K562 (cell line): ENCODE data around the gene ESAM. TPM values are rescaled to one million over a fixed set of nuclear protein-coding genes. Genes with fewer than 3 reads are reported as not detected.

Experiments
- ATAC-seq: fragments of 200-7000 bp; cut with Tn5 transposase; 3 replicates; pipeline ENCODE4 v1.9.1; 2020; ENCODE audit warnings: moderate library complexity
- BruUV-seq: library from RNA; stranded (reverse); fragments of 400-500 nt; replicated peaks from 2 replicates; lab custom pipeline; 2021; lab: Mats Ljungman, UMichigan
- CTCF ChIA-PET: fragments of 300-600 bp; formaldehyde crosslinking; extraction: SDS; loops from one replicate; lab custom pipeline; 2021; ENCODE audit warnings: low intra/inter-chr PET ratio; lab: Yijun Ruan, JAX
- POLR2A ChIA-PET: fragments of 300-600, 350-650 bp; sonication (Branson Sonifier 250); formaldehyde crosslinking; extraction: SDS; loops from one replicate; lab custom pipeline; 2021; ENCODE audit warnings: antibody characterized with exemption, inconsistent platforms; lab: Yijun Ruan, JAX
- DNase-seq, 4 experiments: peaks; one replicate each; pipeline versions ENCODE4 v3.0.0 to v3.0.0-alpha.2; 2011 to 2018; ENCODE audit warnings: low spot score in 3 of 4, mixed read lengths in 3 of 4; ENCODE audit errors: extremely low read depth in 1 of 4
- FAIRE-seq: peaks from 2 replicates; lab custom pipeline; 2011; peaks lifted over from hg19 to GRCh38; lab: Jason Lieb, UNC
- H2AFZ ChIP-seq: 2 replicates; pipeline ENCODE4 v1.6.0; 2011; ENCODE audit warnings: low read depth, low read length, control low read depth, inconsistent platforms
- H3K27ac ChIP-seq: fragments of 200-600 bp; 3 replicates; pipeline ENCODE4 v1.8.0; 2011; ENCODE audit warnings: low read depth, mild to moderate bottlenecking, control low read depth, inconsistent platforms, low read length, moderate library complexity, mixed read lengths; ENCODE audit errors: extremely low read depth
- H3K27me3 ChIP-seq, 2 experiments: fragments of 300-600 bp in 1 of 2; 2 replicates in 1 of 2; 3 replicates in 1 of 2; pipeline versions ENCODE4 v1.6.0 to v1.8.0; 2011; ENCODE audit warnings: inconsistent platforms in 2 of 2, low read length in 2 of 2, mild to moderate bottlenecking in 1 of 2, mixed read lengths in 1 of 2, moderate library complexity in 1 of 2; ENCODE audit not compliant: control insufficient read depth in 2 of 2, insufficient read depth in 2 of 2
- H3K36me3 ChIP-seq: fragments of 300-600 bp; 3 replicates; pipeline ENCODE4 v1.8.0; 2011; ENCODE audit warnings: mild to moderate bottlenecking, low read length, inconsistent platforms; ENCODE audit not compliant: control insufficient read depth, insufficient read depth
- H3K4me1 ChIP-seq, 2 experiments: fragments of 200-600 bp in 1 of 2; replicated peaks in 1 of 2; 2 replicates in 1 of 2; 3 replicates in 1 of 2; pipeline versions ENCODE4 v1.5.1 to v1.8.0; 2011; ENCODE audit warnings: inconsistent platforms in 2 of 2, low read length in 2 of 2, mild to moderate bottlenecking in 1 of 2, mixed read lengths in 1 of 2, moderate library complexity in 1 of 2; ENCODE audit not compliant: control insufficient read depth in 2 of 2, insufficient read depth in 2 of 2
- H3K4me2 ChIP-seq: 2 replicates; pipeline ENCODE4 v1.6.1; 2011; ENCODE audit warnings: low read length, control low read depth, inconsistent platforms, mixed read lengths; ENCODE audit not compliant: insufficient read depth
- H3K4me3 ChIP-seq: fragments of 200-600 bp; sonication (generic), shearing (Covaris generic); 2 replicates; pipeline ENCODE4 v1.5.1; 2016; ENCODE audit warnings: control low read depth, inconsistent platforms
- H3K79me2 ChIP-seq: fragments of 200-600 bp; 3 replicates; pipeline ENCODE4 v1.8.0; 2011; ENCODE audit warnings: low read length, inconsistent platforms; ENCODE audit not compliant: control insufficient read depth, insufficient read depth
- H3K9ac ChIP-seq, 2 experiments: 2 replicates each; pipeline versions ENCODE4 v1.6.0 to v1.6.1; 2011; ENCODE audit warnings: low read depth in 2 of 2, low read length in 2 of 2, control low read depth in 1 of 2, inconsistent platforms in 1 of 2, mild to moderate bottlenecking in 1 of 2, mixed read lengths in 1 of 2; ENCODE audit not compliant: insufficient read depth in 1 of 2
- H3K9me1 ChIP-seq: one replicate; pipeline ENCODE4 v1.6.0; 2011; ENCODE audit warnings: inconsistent platforms, mild to moderate bottlenecking, low read length, moderate library complexity; ENCODE audit not compliant: control insufficient read depth, insufficient read depth
- H3K9me3 ChIP-seq: replicated peaks from 2 replicates; pipeline ENCODE4 v1.5.1; 2011; ENCODE audit warnings: low read depth, low read length, inconsistent platforms; ENCODE audit not compliant: control insufficient read depth, insufficient read depth
- H4K20me1 ChIP-seq: replicated peaks from 2 replicates; pipeline ENCODE4 v1.6.1; 2011; ENCODE audit warnings: low read length, inconsistent platforms, mixed read lengths; ENCODE audit not compliant: control insufficient read depth, insufficient read depth
- ADNP ChIP-seq: fragments of 200-800 bp; sonication (Bioruptor generic); IDR thresholded peaks from 2 replicates; pipeline ENCODE4 v1.6.1; 2016; ENCODE audit warnings: missing genetic modification characterization, missing compliant biosample characterization
- CBFA2T3 ChIP-seq: fragments of 450-650 bp; IDR thresholded peaks from 2 replicates; pipeline ENCODE4 v1.6.1; 2017
- MYBL2 ChIP-seq, 2 experiments: fragments of 450-650 bp in 1 of 2; sonication (generic) in 1 of 2; formaldehyde crosslinking in 1 of 2; IDR thresholded peaks; 2 replicates each; pipeline versions ENCODE4 v1.6.1 to v1.8.1; 2017 to 2022; ENCODE audit warnings: borderline replicate concordance in 1 of 2, inconsistent platforms in 1 of 2, low read depth in 1 of 2, mild to moderate bottlenecking in 1 of 2, missing genetic modification reagents in 1 of 2, moderate library complexity in 1 of 2
- RERE ChIP-seq: sonication (generic); formaldehyde crosslinking; IDR thresholded peaks from 2 replicates; pipeline ENCODE4 v1.8.0; 2023; ENCODE audit warnings: missing genetic modification reagents, mild to moderate bottlenecking, borderline replicate concordance
- SP1 ChIP-seq: sonication (generic); formaldehyde crosslinking; IDR thresholded peaks from 2 replicates; pipeline ENCODE4 v1.8.1; 2022; ENCODE audit warnings: mild to moderate bottlenecking, missing genetic modification reagents
- TEAD2 ChIP-seq: fragments of 450-650 bp; IDR thresholded peaks from 2 replicates; pipeline ENCODE4 v1.6.1; 2016; ENCODE audit warnings: missing genetic modification characterization, control low read depth, missing compliant biosample characterization
- THAP12 ChIP-seq: fragments of 250-450 bp; sonication (Bioruptor Pico); IDR thresholded peaks from 2 replicates; pipeline ENCODE4 v1.9.0; 2021; ENCODE audit warnings: mild to moderate bottlenecking, inconsistent platforms
- WGBS: fragments of 100-300 bp; shearing (Covaris generic); methylation state at CpG from one replicate; pipeline ENCODE4 v1.1.6; 2016; ENCODE audit warnings: low coverage, mixed read lengths; ENCODE audit not compliant: insufficient coverage; ENCODE audit errors: missing lambda C conversion rate; 5-methylcytosine and 5-hydroxymethylcytosine counted together
- in situ Hi-C: fragments of 300-500 bp; cut with MboI; formaldehyde crosslinking; loops from 4 replicates; pipeline ENCODE4 v1.15.0; 2018; ENCODE audit warnings: inconsistent platforms, mixed read lengths
- intact Hi-C: fragments of 100-400 bp; cut with micrococcal nuclease; formaldehyde crosslinking; loops from 2 replicates; pipeline ENCODE4 v1.14.2; 2022
- polyA plus RNA-seq, 8 experiments: library from polyadenylated mRNA; depleted of rRNA in 4 of 8; stranded (reverse) in 5 of 8; unstranded in 3 of 8; fragments of >200 nt; fragmentation: Nextera tagmentation in 2 of 8; fragmentation: Illumina TruSeq in 1 of 8; extraction: Ambion mirVana in 2 of 8; extraction: Trizol in 1 of 8; gene quantifications; 2 replicates each; pipeline versions ENCODE4 v1.2.1 to v1.2.3, GENCODE V29; 2011 to 2014; ENCODE audit warnings: inconsistent platforms in 1 of 8, missing spikeins in 1 of 8
- total RNA-seq, 7 experiments: library from RNA; depleted of rRNA in 6 of 7; stranded (reverse); fragments of >200 nt in 6 of 7; fragmentation: Illumina TruSeq in 2 of 7; extraction: Trizol in 2 of 7; gene quantifications; 2 replicates each; pipeline versions ENCODE4 v1.2.1 to v1.2.3, GENCODE V29; 2011 to 2021; ENCODE audit warnings: low replicate concordance in 1 of 7
- TF ChIP-seq, protein P1 (sequence below), 3 experiments: fragments of 200-800 bp in 1 of 3; sonication (Bioruptor generic) in 1 of 3; sonication (generic) in 1 of 3; formaldehyde crosslinking in 1 of 3; IDR thresholded peaks; 2 replicates each; pipeline versions ENCODE4 v1.6.1 to v1.8.0; 2016 to 2022; ENCODE audit warnings: mild to moderate bottlenecking in 2 of 3, missing compliant biosample characterization in 2 of 3, missing genetic modification characterization in 2 of 3, missing genetic modification reagents in 1 of 3
- TF ChIP-seq, protein P2 (sequence below): fragments of 250-450 bp; sonication (Bioruptor Pico); IDR thresholded peaks from 2 replicates; pipeline ENCODE4 v1.5.0; 2020; ENCODE audit warnings: mild to moderate bottlenecking

Gene ESAM
- total and polyA plus RNA-seq, 9 of the 15 experiments (the other 6 are each of a cell fraction or from before 2014, with no cell fraction given): 0.06 to 1.5 (median 0.22) TPM

DNA sequence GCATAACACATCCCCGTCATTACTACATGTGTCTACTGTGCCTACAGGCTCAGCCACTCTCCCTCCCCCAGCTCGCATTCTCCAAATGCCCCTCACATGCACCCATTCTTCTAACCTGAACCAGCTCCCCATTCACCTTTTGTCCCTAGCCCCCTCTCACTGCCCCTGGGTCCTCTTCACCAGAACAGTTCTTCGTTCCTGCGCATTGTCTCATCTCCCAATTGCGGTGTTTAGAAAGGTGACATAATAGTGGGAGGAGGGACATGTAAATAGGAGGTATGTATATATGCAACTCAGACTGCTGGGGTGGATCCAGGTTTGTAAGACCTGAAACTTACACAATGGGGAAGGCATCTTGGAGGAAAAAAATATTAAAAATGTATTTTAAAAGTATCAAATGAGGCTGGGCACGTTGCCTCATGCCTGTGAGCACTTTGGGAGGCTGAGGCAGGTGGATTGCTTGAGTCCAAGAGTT lies 5.3 kb downstream of the ESAM start:
- POLR2A ChIA-PET: interaction anchor here (1.0 kb wide), 1 partner anchor 42 kb away, joined by 3 read pairs; no protein-coding TSS in a partner anchor
- H3K9me3 ChIP-seq: no peaks in the 10 kb centered on the region
- no TSS peak for BruUV-seq
- H3K27me3 ChIP-seq: peaks cover 3 to 57% of the 10 kb centered on the region in 2 experiments; a peak in 4 of 5 replicates
- no peaks in the 10 kb centered on the region for H3K36me3 ChIP-seq
- H4K20me1 ChIP-seq: no peaks in the 10 kb centered on the region
- no peak overlapping the region for H3K27ac ChIP-seq
- no peak for ATAC-seq
- 15% methylated on average over 6 of the region's 6 CpGs for WGBS
- FAIRE-seq: no peak
- no peak overlapping the region for H3K4me3 ChIP-seq
- H3K9me1 ChIP-seq: no peaks in the 10 kb centered on the region
- H3K4me2 ChIP-seq: no peak overlapping the region
- peaks cover 11 to 31% of the 10 kb centered on the region in 2 experiments; a peak in 4 of 5 replicates for H3K4me1 ChIP-seq
- in situ Hi-C loops (no loop called here), intact Hi-C loops (no loop called here)
- no peak overlapping the region for H3K9ac ChIP-seq
- no peak overlapping the region for H2AFZ ChIP-seq
- no peak for DNase-seq
- H3K79me2 ChIP-seq: no peaks in the 10 kb centered on the region
- CTCF ChIA-PET: interaction anchor here (0.5 kb wide), 1 partner anchor 58 kb away, joined by 3 read pairs; no protein-coding TSS in a partner anchor
- TF ChIP-seq SP1 (CRISPR knock-in tag) (no peak), MYBL2 (IDR thresholded peaks at IDR 0.05; ENCODE audit: low read depth) (no peak), MYBL2 (CRISPR knock-in tag; IDR thresholded peaks at IDR 0.05; ENCODE audit: borderline replicate concordance) (no peak), ADNP (tag) (no peak), TEAD2 (tag) (no peak), CBFA2T3 (no peak), RERE (CRISPR knock-in tag) (no peak), THAP12 (CRISPR knock-in tag) (no peak)
- TF ChIP-seq, protein P1, sequence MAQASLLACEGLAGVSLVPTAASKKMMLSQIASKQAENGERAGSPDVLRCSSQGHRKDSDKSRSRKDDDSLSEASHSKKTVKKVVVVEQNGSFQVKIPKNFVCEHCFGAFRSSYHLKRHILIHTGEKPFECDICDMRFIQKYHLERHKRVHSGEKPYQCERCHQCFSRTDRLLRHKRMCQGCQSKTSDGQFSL (CRISPR knock-in tag; IDR thresholded peaks at IDR 0.05): no peak
- TF ChIP-seq, protein P1 (tag; IDR thresholded peaks at IDR 0.05): no peak
- TF ChIP-seq, protein P2, sequence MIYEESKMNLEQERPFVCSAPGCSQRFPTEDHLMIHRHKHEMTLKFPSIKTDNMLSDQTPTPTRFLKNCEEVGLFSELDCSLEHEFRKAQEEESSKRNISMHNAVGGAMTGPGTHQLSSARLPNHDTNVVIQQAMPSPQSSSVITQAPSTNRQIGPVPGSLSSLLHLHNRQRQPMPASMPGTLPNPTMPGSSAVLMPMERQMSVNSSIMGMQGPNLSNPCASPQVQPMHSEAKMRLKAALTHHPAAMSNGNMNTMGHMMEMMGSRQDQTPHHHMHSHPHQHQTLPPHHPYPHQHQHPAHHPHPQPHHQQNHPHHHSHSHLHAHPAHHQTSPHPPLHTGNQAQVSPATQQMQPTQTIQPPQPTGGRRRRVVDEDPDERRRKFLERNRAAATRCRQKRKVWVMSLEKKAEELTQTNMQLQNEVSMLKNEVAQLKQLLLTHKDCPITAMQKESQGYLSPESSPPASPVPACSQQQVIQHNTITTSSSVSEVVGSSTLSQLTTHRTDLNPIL (CRISPR knock-in tag): no peak
